ENCODE data around the gene SMC5.

The SMC5 gene

DNA sequence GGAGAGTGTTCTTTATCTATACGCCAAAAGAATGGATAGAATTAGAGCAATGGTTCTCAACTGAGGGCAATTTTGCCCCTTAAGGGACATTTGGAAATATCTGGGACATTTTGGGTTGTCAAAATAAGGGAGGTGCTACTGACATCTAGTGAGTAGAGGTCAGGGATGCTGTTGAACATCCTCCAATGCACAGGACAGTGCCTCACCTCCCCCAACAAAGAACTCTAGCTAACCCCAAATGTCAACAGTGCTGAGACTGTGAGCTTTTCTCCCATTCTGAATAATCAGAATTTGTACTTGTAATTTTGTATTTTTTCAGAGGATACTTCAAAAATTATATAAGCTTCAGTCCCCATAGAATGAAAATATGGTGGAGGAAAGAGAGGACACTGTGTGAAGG lies 8.6 kb upstream of the SMC5 start:
- no peaks in the 10 kb centered on the region for H3K36me3 ChIP-seq (ENCODE audit: insufficient read depth, low read length)
- no peak overlapping the region for H3K27ac ChIP-seq (ENCODE audit: low read depth, low read length)
- H3K27me3 ChIP-seq (ENCODE audit: control insufficient read depth in 1 of 2, insufficient read depth in 2 of 2, low read length in 2 of 2): no peaks in the 10 kb centered on the region
- H3K9me3 ChIP-seq (ENCODE audit: low read length): no peaks in the 10 kb centered on the region
- no peaks in the 10 kb centered on the region for H3K4me1 ChIP-seq (ENCODE audit: insufficient read depth, low read length)
- no peak overlapping the region for H3K4me3 ChIP-seq (ENCODE audit: low read depth in 1 of 2, low read length in 2 of 2)
- H3K9ac ChIP-seq (ENCODE audit: low read length): no peak overlapping the region

DNA sequence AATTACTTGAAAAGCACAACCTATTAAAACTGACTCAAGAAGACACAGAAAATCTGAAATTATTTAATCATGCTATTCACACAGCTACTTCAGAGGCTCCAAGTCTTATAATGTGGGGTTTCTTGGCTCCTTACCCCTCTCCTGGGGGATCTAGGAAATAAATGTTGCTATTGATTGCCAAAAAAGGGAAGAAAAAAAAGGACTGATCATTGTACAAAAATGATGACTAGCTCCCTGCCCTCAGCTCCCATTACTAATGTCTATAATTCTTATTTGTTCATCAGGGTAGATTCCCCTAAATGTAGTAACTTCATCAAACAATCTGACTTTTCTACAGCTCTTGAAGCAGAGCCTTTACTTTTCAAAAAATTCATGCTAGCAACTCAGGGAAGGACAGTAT lies 3.3 kb upstream of the SMC5 start:
- Histone ChIP-seq H3K4me1 (ENCODE audit: insufficient read depth, low read length) (peaks cover 17% of the 10 kb centered on the region), H3K27me3 (ENCODE audit: control insufficient read depth in 1 of 2, insufficient read depth in 2 of 2, low read length in 2 of 2) (no peaks in the 10 kb centered on the region), H3K9me3 (ENCODE audit: low read length) (no peaks in the 10 kb centered on the region), H3K36me3 (ENCODE audit: insufficient read depth, low read length) (no peaks in the 10 kb centered on the region), H3K4me3 (ENCODE audit: low read depth in 1 of 2, low read length in 2 of 2) (peak overlapping the region in 1 of 2 donors; percentile 50), H3K27ac (ENCODE audit: low read depth, low read length) (no peak overlapping the region), H3K9ac (ENCODE audit: low read length) (peak overlapping the region; percentile 39)

DNA sequence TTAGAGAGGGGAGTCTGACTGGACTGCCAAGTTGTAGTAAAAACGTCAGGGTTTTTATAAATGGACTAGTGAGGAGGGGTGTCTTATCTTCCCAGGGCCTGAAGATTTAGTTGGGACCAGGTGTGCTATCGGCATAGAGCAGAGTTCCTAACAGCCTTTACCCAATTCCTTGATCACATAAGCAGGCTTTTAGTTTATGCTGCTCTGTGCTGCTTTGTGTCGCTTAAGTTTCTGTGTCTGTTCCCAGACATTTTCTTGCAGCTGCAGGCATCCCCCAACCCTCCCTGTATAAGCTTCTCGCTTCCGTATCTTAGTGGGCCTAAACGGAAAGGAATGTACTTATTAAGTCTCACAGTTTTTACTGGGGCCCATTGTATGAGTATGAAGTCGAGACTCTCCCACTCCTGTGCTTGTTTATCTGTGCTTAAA lies 2.6 kb upstream of the SMC5 start:
- H3K4me1 ChIP-seq (ENCODE audit: insufficient read depth, low read length): peaks cover 24% of the 10 kb centered on the region
- H3K36me3 ChIP-seq (ENCODE audit: insufficient read depth, low read length): no peaks in the 10 kb centered on the region
- H3K27me3 ChIP-seq (ENCODE audit: control insufficient read depth in 1 of 2, insufficient read depth in 2 of 2, low read length in 2 of 2): no peaks in the 10 kb centered on the region
- H3K9ac ChIP-seq (ENCODE audit: low read length): peak overlapping the region; percentile 39
- H3K9me3 ChIP-seq (ENCODE audit: low read length): no peaks in the 10 kb centered on the region
- H3K27ac ChIP-seq (ENCODE audit: low read depth, low read length): peak overlapping the region; percentile 12
- H3K4me3 ChIP-seq (ENCODE audit: low read depth in 1 of 2, low read length in 2 of 2): peak overlapping the region in 1 of 2 donors; percentile 50

DNA sequence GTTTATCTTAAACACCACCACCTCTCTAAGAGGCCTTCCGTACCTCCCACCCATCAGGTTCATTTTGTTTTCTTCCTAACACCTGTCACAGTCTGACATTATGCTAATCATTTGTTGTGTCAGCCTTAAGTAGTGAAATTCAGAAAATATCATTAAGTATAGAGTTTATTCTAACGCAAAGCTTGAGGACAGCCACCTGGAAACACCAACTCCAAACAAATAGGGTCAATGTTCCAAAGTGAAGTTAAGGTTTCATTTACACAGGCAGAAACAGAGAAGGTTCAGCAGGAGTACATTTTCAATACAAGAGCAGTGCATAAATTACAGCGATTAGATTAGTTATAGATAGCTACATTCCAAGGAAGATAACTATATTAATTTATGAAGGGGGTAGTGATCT lies 1.3 kb upstream of the SMC5 start:
- Histone ChIP-seq H3K9me3 (ENCODE audit: low read length) (no peaks in the 10 kb centered on the region), H3K4me3 (ENCODE audit: low read depth in 1 of 2, low read length in 2 of 2) (peak overlapping the region; percentile 36 to 82), H3K36me3 (ENCODE audit: insufficient read depth, low read length) (no peaks in the 10 kb centered on the region), H3K9ac (ENCODE audit: low read length) (peak overlapping the region; percentile 88), H3K27me3 (ENCODE audit: control insufficient read depth in 1 of 2, insufficient read depth in 2 of 2, low read length in 2 of 2) (no peaks in the 10 kb centered on the region), H3K4me1 (ENCODE audit: insufficient read depth, low read length) (peaks cover 29% of the 10 kb centered on the region), H3K27ac (ENCODE audit: low read depth, low read length) (peak overlapping the region; percentile 80)

DNA sequence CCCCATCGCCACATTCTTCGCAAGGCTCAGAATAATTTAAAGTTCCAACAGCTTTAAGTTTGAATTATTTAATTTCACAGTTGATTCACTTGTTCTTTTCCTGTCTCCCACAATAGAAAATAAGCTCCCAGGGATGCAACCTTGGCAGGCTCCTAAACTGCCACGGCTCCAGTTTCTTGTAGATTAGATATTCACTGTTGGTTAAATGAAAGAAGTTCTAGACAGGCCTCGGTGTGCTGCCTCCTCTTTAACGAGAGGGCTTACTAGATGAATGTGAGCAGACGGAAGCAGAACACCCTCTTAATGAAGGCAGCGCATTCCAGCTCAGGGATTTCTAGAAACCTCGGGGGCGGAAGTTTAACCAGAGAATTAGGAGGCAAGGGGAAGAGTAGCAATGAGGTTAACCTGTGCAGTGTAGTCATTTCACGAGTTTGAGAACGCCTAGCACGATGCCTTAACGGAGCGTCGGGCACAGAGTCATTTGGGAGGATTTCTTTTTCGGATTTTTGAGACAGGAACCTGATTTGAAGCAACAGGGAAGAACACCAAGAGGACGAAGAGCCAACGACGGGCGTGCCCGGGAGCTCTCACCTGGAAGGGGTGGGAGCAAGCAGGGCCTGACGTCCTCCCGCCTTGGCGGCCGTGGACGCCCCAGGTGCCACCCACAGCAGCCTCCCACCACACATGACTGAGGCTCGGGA lies 637 bp upstream of the SMC5 start:
- Histone ChIP-seq H3K27ac (ENCODE audit: low read depth, low read length) (peak overlapping the region; percentile 80), H3K4me1 (ENCODE audit: insufficient read depth, low read length) (peaks cover 35% of the 10 kb centered on the region), H3K36me3 (ENCODE audit: insufficient read depth, low read length) (no peaks in the 10 kb centered on the region), H3K27me3 (ENCODE audit: control insufficient read depth in 1 of 2, insufficient read depth in 2 of 2, low read length in 2 of 2) (no peaks in the 10 kb centered on the region), H3K4me3 (ENCODE audit: low read depth in 1 of 2, low read length in 2 of 2) (peak overlapping the region; percentile 46 to 82), H3K9ac (ENCODE audit: low read length) (peak overlapping the region; percentile 88), H3K9me3 (ENCODE audit: low read length) (no peaks in the 10 kb centered on the region)

DNA sequence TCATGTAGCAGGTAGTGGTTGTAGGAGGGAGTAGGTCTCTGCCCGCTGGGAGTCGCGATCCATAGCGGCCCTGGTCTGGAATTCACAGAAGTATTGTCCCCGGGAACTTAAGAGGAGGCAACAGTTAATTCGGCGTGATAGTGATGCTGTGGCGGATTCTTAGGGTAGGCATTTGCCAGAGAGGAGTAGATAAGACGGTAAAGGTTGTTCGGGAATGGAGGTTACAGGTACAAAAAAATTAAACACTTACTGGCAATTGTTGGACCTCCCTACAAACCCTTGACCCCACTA lies 679 bp downstream of the SMC5 start:
- Histone ChIP-seq H3K4me1 (ENCODE audit: insufficient read depth, low read length) (peaks cover 39% of the 10 kb centered on the region), H3K9ac (ENCODE audit: low read length) (peak overlapping the region; percentile 65), H3K36me3 (ENCODE audit: insufficient read depth, low read length) (peaks cover 4% of the 10 kb centered on the region), H3K27me3 (ENCODE audit: control insufficient read depth in 1 of 2, insufficient read depth in 2 of 2, low read length in 2 of 2) (no peaks in the 10 kb centered on the region), H3K4me3 (ENCODE audit: low read depth in 1 of 2, low read length in 2 of 2) (peak overlapping the region; percentile 82 to 85), H3K9me3 (ENCODE audit: low read length) (no peaks in the 10 kb centered on the region), H3K27ac (ENCODE audit: low read depth, low read length) (peak overlapping the region; percentile 80)

DNA sequence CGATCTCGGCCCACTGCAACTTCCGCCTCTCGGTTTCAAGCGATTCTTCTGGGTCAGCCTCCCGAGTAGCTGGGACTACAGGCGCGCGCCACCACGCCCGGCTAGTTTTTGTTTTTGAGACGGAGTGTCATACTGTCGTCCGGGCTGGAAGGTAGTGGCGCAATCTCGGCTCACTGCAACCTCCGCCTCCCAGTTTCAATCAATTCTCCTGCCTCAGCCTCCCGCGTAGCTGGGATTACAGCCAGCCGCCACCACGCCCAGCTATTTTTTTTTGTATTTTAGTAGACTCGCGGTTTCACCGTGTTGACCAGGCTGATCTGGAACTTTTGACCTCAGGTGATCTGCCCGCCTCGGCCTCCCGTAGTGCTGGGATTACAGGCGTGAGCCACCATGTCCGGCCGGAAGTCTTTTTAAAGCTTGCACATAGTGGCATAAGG lies 1.2 kb downstream of the SMC5 start:
- Histone ChIP-seq H3K4me1 (ENCODE audit: insufficient read depth, low read length) (peaks cover 39% of the 10 kb centered on the region), H3K36me3 (ENCODE audit: insufficient read depth, low read length) (peaks cover 10% of the 10 kb centered on the region), H3K4me3 (ENCODE audit: low read depth in 1 of 2, low read length in 2 of 2) (peak overlapping the region; percentile 82 to 85), H3K27me3 (ENCODE audit: control insufficient read depth in 1 of 2, insufficient read depth in 2 of 2, low read length in 2 of 2) (no peaks in the 10 kb centered on the region), H3K27ac (ENCODE audit: low read depth, low read length) (no peak overlapping the region), H3K9ac (ENCODE audit: low read length) (no peak overlapping the region), H3K9me3 (ENCODE audit: low read length) (no peaks in the 10 kb centered on the region)

DNA sequence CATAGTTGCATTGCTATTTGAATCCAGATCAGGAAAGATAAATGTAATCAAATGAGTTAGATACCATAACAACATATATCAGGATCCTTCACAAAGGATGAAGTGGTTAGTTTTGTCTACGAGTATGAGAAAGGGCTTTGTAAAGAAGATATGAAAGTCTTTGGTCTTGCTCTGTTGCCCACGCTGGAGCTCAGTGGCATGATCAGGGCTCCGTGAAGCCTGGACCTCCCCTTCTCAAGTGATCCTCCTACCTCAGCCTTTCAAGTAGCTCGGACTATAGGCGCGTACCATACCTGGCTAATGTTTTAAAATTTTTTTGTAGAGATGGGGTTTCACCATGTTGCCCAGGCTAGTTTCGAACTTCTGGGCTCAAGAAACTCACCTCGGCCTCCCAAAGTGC lies 1.8 kb downstream of the SMC5 start:
- H3K27ac ChIP-seq (ENCODE audit: low read depth, low read length): no peak overlapping the region
- peak overlapping the region in 1 of 2 donors; percentile 82 for H3K4me3 ChIP-seq (ENCODE audit: low read depth in 1 of 2, low read length in 2 of 2)
- no peaks in the 10 kb centered on the region for H3K27me3 ChIP-seq (ENCODE audit: control insufficient read depth in 1 of 2, insufficient read depth in 2 of 2, low read length in 2 of 2)
- H3K4me1 ChIP-seq (ENCODE audit: insufficient read depth, low read length): peaks cover 39% of the 10 kb centered on the region
- no peak overlapping the region for H3K9ac ChIP-seq (ENCODE audit: low read length)
- H3K9me3 ChIP-seq (ENCODE audit: low read length): no peaks in the 10 kb centered on the region
- H3K36me3 ChIP-seq (ENCODE audit: insufficient read depth, low read length): peaks cover 12% of the 10 kb centered on the region

DNA sequence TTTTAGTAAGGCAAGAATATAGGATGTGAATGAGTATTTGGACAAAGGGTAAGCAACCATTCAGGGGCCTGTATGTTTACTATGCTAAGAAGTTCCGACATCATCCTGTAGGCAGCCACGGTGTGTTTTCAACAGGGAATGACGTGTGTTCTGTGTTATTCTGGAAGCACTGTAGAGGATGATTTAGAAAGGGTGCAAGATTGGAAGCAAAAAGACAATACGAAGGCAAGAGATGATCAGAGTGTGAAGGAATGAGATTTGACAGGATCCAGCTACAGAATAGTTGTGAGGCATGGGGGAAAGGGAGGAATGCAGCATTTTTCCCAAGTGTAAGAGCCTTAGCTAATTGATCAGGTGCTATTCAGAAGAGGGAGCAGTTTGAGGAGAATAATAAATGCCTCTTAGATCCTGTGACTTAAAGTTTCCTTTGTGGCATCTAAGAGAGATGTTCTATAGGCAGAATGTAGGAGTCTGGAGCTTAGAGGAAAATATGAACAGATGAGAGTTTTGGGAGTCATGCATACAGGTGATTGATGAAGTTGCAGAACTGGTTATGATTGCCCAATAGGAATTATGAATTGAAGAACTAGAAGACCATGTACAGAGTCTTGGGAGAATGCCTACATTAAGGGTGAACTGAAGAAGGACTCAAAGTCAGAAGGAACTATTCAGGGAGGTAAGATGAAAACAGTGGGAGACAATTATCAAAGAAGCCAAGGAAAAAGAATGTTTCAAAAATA lies 2.5 kb downstream of the SMC5 start:
- Histone ChIP-seq H3K9me3 (ENCODE audit: low read length) (no peaks in the 10 kb centered on the region), H3K27ac (ENCODE audit: low read depth, low read length) (no peak overlapping the region), H3K4me1 (ENCODE audit: insufficient read depth, low read length) (peaks cover 39% of the 10 kb centered on the region), H3K9ac (ENCODE audit: low read length) (no peak overlapping the region), H3K27me3 (ENCODE audit: control insufficient read depth in 1 of 2, insufficient read depth in 2 of 2, low read length in 2 of 2) (no peaks in the 10 kb centered on the region), H3K36me3 (ENCODE audit: insufficient read depth, low read length) (peaks cover 12% of the 10 kb centered on the region), H3K4me3 (ENCODE audit: low read depth in 1 of 2, low read length in 2 of 2) (no peak overlapping the region)

DNA sequence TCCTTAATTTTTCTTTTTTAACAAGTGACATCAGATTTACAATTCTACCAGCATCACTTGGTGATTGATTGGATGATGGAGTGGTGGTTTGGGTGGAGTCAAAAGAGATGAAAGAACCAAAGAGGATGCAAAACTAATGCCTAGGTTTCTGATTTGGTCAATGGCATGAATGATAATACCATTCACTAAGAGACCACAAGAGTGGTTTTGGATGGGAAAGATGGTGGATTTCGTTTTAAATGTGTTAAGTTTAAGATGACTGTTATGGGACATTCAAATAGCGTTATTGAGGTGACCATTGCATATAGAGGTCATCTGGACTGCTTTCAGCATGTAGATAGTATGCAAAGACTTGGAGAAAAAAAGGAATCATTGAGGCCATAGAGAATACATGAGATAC lies 3.6 kb downstream of the SMC5 start:
- Histone ChIP-seq H3K36me3 (ENCODE audit: insufficient read depth, low read length) (peaks cover 12% of the 10 kb centered on the region), H3K9ac (ENCODE audit: low read length) (no peak overlapping the region), H3K27me3 (ENCODE audit: control insufficient read depth in 1 of 2, insufficient read depth in 2 of 2, low read length in 2 of 2) (no peaks in the 10 kb centered on the region), H3K27ac (ENCODE audit: low read depth, low read length) (no peak overlapping the region), H3K9me3 (ENCODE audit: low read length) (no peaks in the 10 kb centered on the region), H3K4me3 (ENCODE audit: low read depth in 1 of 2, low read length in 2 of 2) (no peak overlapping the region), H3K4me1 (ENCODE audit: insufficient read depth, low read length) (peaks cover 37% of the 10 kb centered on the region)

DNA sequence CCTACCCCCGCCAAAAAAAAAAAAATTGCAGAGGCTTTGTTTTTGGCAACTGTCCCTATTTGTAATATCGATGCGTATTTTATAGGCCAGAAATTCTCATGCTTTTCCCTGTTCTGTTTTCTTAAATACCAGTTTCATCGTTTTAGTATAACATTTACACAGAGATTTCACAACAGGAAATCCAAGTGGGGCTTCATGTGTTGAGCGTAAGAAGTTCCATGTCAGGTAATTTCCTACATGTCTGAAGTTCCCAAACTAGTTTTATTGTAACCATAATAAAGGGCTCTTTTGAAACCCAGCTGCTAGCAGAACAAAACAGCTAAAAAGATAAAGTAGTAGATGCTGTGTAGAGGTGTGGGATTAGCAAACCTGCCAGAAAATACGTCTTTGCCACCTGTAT lies 4.2 kb downstream of the SMC5 start:
- Histone ChIP-seq H3K4me1 (ENCODE audit: insufficient read depth, low read length) (peaks cover 31% of the 10 kb centered on the region), H3K27me3 (ENCODE audit: control insufficient read depth in 1 of 2, insufficient read depth in 2 of 2, low read length in 2 of 2) (no peaks in the 10 kb centered on the region), H3K36me3 (ENCODE audit: insufficient read depth, low read length) (peaks cover 12% of the 10 kb centered on the region), H3K9ac (ENCODE audit: low read length) (no peak overlapping the region), H3K9me3 (ENCODE audit: low read length) (no peaks in the 10 kb centered on the region), H3K27ac (ENCODE audit: low read depth, low read length) (no peak overlapping the region), H3K4me3 (ENCODE audit: low read depth in 1 of 2, low read length in 2 of 2) (no peak overlapping the region)

DNA sequence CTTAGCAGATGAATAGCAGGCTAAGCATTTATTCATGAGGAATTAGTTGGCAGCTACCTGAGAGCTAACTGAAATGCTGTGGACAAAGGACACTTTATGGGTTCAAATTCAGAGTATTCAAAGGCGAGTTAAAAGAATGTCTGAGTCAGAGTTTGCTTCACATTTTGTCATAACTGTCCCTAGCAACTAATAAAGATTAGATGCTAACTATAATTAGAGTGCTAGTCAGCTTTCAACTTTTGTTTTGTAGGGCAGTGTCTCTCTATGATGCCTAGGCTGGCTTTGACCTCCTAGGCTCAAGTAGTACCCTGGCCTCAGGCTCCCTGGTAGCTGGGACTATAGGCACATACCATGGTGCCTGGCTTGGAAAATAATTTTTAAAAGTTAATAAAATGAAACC lies 4.6 kb downstream of the SMC5 start:
- H3K9ac ChIP-seq (ENCODE audit: low read length): no peak overlapping the region
- H3K4me1 ChIP-seq (ENCODE audit: insufficient read depth, low read length): peaks cover 31% of the 10 kb centered on the region
- peaks cover 12% of the 10 kb centered on the region for H3K36me3 ChIP-seq (ENCODE audit: insufficient read depth, low read length)
- H3K9me3 ChIP-seq (ENCODE audit: low read length): no peaks in the 10 kb centered on the region
- no peak overlapping the region for H3K27ac ChIP-seq (ENCODE audit: low read depth, low read length)
- no peaks in the 10 kb centered on the region for H3K27me3 ChIP-seq (ENCODE audit: control insufficient read depth in 1 of 2, insufficient read depth in 2 of 2, low read length in 2 of 2)
- no peak overlapping the region for H3K4me3 ChIP-seq (ENCODE audit: low read depth in 1 of 2, low read length in 2 of 2)

Data from muscle layer of colon (tissue), 2 donors.